Neuron (in vitro differentiated cells): ENCODE measurements around the gene SDK2.
"Not testable (repeated sequence)": the region's sequence is repeated elsewhere in the genome, so short reads cannot be mapped to it uniquely, and the experiment has no call there.

Experiments
- H2AFZ ChIP-seq: one replicate; pipeline ENCODE4 v1.6.1; 2013; ENCODE audit warnings: low read depth, mild to moderate bottlenecking, inconsistent platforms, low read length, moderate library complexity
- H3K27me3 ChIP-seq: one replicate; pipeline ENCODE4 v1.6.1; 2013; ENCODE audit warnings: low read length; ENCODE audit not compliant: insufficient read depth
- H3K36me3 ChIP-seq: one replicate; pipeline ENCODE4 v1.6.1; 2013; ENCODE audit warnings: low read length; ENCODE audit not compliant: insufficient read depth
- H3K4me1 ChIP-seq: one replicate; pipeline ENCODE4 v1.6.1; 2013; ENCODE audit warnings: low read length; ENCODE audit not compliant: insufficient read depth
- H3K4me3 ChIP-seq: 2 replicates; pipeline ENCODE4 v1.5.1; 2013; ENCODE audit warnings: mild to moderate bottlenecking, low read length, moderate library complexity
- H3K9me3 ChIP-seq: one replicate; pipeline ENCODE4 v1.6.1; 2013; ENCODE audit warnings: low read length

SDK2 gene

DNA sequence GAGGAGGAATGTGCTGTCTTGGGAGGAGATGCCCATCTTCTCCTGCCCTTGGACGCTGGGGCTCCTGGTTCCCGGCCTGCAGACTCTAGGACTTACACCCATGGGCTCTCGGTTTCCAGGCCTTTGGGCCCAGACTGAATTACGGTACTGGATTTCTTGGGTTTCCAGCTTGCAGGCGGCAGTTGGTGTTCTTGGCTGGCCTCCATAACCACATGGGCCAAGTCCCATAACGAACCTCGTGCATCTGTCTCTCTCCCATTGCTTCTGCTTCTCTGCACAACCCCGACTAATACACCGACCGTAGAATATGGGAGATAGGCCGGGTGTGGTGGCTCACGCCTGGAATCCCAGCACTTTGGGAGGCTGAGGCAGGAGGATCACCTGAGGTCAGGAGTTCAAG, 162.6 kb downstream of the SDK2 start:
- H3K4me1 ChIP-seq, result peaks cover 17% of the 10 kb centered on the region

DNA sequence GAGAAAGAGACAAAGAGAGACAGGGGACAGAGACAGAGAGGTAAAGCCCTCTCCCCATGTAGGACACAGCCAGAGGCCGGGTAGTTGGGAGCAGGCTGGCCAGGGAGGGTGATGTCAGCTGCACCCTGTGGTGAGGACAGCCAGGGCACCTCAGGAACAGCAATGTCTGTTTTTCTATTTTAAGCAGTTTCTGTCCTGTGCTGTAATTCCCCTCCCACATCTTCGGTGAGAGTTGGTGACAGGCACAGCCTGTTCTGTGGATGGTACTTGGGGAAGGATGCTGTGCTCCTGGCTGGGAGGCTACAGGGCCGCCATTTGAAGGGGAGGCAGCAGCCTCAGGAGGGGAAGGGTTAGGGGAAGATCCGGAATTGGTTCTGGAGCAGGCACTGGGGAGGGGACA, 163.5 kb downstream of the SDK2 start:
- H3K9me3 ChIP-seq, result peaks cover 9% of the 10 kb centered on the region
- H2AFZ ChIP-seq, result no peak overlapping the region
- peaks cover 17% of the 10 kb centered on the region for H3K4me1 ChIP-seq
- H3K4me3 ChIP-seq, result no peak overlapping the region
- no peaks in the 10 kb centered on the region for H3K36me3 ChIP-seq
- no peaks in the 10 kb centered on the region for H3K27me3 ChIP-seq

More for the DNA sequence above, 162.6 kb downstream of the SDK2 start:
- H3K36me3 ChIP-seq, result no peaks in the 10 kb centered on the region
- H3K27me3 ChIP-seq, result no peaks in the 10 kb centered on the region
- H3K4me3 ChIP-seq, result no peak overlapping the region
- H2AFZ ChIP-seq, result no peak overlapping the region
- H3K9me3 ChIP-seq, result peaks cover 9% of the 10 kb centered on the region

DNA sequence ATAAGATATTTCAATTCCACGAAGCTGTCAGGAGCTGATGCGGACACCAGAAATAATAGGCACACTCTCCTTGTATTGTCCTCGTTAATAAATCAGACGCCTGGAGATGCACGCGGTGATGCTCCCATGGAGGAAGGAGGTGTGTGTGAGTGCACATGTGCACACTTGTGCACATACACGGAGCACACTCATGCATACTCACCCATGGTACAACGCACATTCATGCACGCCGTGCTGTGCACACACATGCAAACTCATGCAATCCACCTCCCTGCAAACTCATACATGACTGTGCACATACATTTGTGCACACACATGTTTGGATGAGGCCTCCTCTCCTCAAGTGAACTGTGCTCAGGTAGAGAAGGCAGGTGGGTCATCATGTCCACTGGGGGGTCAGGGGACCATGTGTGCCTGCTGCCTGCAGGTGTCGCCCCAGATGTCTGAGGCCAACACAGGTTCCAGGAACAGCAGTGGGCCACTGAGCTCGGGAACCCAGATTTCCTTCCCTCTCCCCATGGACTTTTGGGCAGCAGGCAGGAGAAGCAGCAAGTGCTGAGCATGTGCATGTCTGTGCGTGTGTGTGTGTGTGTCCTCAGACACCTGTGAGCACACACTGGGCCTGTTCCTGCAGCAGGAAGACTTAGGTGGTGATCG, 165.3 kb downstream of the SDK2 start:
- peaks cover 17% of the 10 kb centered on the region for H3K4me1 ChIP-seq
- H3K9me3 ChIP-seq, result no peaks in the 10 kb centered on the region
- H3K27me3 ChIP-seq, result no peaks in the 10 kb centered on the region
- H2AFZ ChIP-seq, result no peak overlapping the region
- H3K4me3 ChIP-seq, result no peak overlapping the region
- H3K36me3 ChIP-seq, result no peaks in the 10 kb centered on the region

DNA sequence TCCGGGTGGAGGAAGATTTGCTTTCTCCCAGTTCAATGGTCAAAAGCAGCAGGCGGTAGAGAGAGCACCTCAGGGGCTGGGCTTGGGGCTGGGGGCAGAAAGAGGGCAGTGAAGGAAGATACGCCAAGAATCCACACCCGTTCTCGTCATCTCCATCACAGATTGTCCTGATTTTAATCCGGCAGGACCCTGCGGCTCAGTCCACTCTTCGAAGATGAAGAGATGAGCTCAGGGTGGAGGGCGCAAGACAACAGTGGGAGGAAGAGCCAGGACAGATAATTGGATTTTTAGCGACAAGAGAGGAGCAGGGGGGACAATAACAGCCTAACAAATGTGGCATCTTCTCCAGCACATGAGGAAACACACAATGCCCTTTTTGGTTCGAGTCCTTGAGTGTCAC, 165.9 kb downstream of the SDK2 start:
- no peak overlapping the region for H3K4me3 ChIP-seq
- H3K9me3 ChIP-seq, result peaks cover under 1% of the 10 kb centered on the region
- no peak overlapping the region for H2AFZ ChIP-seq
- no peaks in the 10 kb centered on the region for H3K36me3 ChIP-seq
- H3K27me3 ChIP-seq, result no peaks in the 10 kb centered on the region
- peaks cover 17% of the 10 kb centered on the region for H3K4me1 ChIP-seq

DNA sequence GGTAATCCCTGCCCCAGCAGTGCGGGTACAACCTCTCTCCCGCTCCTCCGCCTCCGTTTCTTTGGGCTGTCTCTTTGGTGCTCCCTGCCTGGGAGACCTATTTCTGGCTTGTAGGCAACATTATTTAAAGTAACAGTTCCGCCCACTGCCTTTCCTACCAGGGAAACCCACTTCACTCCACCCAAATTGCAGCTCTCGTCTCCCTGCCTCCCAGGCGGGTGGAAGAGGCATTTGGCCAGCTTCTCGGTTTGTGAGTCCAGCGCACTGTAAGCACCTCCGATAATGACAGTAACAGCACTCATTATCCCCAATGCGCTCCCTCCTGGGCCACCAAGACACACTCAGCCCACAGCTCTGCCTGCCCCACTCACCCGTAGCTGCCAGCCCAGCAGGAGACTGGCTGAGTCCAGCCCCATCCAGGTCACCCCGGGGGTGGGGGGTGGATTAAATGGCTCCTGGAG, 167.3 kb downstream of the SDK2 start:
- no peak overlapping the region for H3K4me3 ChIP-seq
- H3K36me3 ChIP-seq, result no peaks in the 10 kb centered on the region
- H2AFZ ChIP-seq, result no peak overlapping the region
- peaks cover 17% of the 10 kb centered on the region for H3K4me1 ChIP-seq
- no peaks in the 10 kb centered on the region for H3K27me3 ChIP-seq
- peaks cover 3% of the 10 kb centered on the region for H3K9me3 ChIP-seq

DNA sequence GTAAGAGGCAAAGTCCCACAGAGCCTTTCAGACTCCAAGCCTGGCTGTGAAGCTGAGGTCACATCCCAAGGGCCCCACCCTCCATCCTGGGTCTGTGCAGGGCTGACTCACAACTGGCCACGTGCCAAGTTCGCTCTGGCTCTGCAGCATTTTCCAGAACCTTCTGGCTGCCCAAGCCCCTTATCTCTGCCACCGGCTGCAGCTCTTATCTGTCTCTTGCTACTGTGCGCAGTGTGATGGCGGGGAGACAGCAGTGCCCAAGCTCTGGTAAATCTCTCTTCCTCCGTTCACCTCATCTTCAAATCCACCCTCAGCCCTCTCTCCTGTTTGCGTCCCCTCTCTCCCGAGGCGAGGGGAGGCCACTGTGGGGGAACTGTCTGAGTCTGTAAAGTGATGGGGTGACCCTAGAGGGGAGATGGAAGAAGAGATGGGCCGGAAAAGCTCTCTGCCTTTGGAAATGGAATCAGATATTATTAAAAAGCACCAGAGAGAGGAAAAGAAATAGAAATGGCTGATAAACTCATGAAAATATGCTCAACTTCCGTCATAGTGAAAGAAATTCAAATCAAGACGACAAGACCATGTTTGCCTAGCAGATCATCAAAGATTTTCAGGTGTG, 169.8 kb downstream of the SDK2 start:
- no peaks in the 10 kb centered on the region for H3K36me3 ChIP-seq
- H3K4me3 ChIP-seq, result no peak overlapping the region
- peaks cover 17% of the 10 kb centered on the region for H3K4me1 ChIP-seq
- peaks cover 3% of the 10 kb centered on the region for H3K9me3 ChIP-seq
- no peak overlapping the region for H2AFZ ChIP-seq
- no peaks in the 10 kb centered on the region for H3K27me3 ChIP-seq

DNA sequence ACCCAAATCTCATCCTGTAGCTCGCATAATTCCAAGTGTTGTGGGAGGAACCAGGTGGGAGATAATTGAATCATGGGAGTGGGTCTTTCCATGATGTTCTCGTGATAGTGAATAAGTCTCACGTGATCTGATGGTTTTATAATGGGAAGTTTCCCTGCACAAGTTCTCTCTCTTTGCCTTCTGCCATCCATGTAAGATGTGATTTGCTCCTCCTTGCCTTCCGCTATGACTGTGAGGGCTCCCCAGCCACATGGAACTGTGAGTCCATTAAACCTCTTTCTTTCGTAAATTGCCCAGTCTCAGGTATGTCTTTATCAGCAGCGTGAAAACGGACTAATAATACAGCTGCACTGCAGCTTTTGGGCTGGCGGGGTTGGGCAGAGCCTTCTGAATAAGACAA, 171.5 kb downstream of the SDK2 start:
- not testable (repeated sequence) for H2AFZ ChIP-seq, H3K9me3 ChIP-seq, H3K27me3 ChIP-seq, H3K4me1 ChIP-seq, H3K36me3 ChIP-seq, H3K4me3 ChIP-seq

DNA sequence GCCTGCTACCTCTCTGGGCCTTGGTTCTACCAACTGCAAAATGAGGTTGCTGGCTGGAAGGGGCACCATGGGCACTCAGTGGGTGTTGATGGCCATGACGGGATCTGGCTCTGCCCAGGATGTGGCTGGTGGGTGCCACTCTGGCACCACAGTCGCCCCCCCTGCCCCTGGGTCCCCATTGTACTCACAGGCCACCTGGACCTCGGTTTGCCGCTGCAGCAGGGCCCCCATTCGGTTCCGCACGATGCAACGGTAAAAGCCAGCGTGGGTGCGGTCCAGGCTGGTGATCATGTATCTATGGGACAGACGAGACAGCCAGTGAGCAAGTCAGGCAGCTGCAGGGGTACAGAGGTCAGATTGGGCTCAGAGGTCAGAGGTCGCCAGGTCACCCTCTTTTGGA, 172.3 kb downstream of the SDK2 start:
- no peak overlapping the region for H2AFZ ChIP-seq
- H3K4me1 ChIP-seq, result no peaks in the 10 kb centered on the region
- H3K9me3 ChIP-seq, result peaks cover 3% of the 10 kb centered on the region
- H3K27me3 ChIP-seq, result no peaks in the 10 kb centered on the region
- H3K36me3 ChIP-seq, result peaks cover 2% of the 10 kb centered on the region
- H3K4me3 ChIP-seq, result no peak overlapping the region

DNA sequence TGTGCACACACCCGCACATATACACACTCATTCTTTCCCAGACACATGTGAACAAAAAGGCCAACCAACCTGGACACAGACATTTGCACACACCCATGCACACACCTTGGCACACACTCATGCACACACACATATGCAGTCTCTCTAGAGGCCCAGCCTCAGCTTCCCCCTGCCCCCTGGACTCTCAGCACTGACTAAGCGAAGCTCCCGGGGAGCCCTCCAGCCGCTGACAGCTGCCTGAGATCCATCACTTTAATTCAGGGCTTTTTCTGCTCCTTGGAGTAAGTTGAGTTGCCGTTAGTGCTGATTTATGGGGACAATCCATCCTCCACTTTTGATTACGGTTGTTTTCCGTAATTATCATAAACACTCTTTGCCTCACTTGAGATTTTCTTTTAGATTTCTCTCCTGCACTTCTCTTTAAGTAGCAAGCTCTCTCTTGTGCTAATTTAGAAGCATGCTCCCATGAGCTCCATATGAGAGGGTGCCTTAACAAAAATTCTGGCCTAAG, 173.9 kb downstream of the SDK2 start:
- Histone ChIP-seq H3K36me3 (peaks cover 2% of the 10 kb centered on the region), H3K4me3 (no peak overlapping the region), H3K4me1 (no peaks in the 10 kb centered on the region), H3K9me3 (peaks cover 3% of the 10 kb centered on the region), H2AFZ (no peak overlapping the region), H3K27me3 (no peaks in the 10 kb centered on the region)

DNA sequence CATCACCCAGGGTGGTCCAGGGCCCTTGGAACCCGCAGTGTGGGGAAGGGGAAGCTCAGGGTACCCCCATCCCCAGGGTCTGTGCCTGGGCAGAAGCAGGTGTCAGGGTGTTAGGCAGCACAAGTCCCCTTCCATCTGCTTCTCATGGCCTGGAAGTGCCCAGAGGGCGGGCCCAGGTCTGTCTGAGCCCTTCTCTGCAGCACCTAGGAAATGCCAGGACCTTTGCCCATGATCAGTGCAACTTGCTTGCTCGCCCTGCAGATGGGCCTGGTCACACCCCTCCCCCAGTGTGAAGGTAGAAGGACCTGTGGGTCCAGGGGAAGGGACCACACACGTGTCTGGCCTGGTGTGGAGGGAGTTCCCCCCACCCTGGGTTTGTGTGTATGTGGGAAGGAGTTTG, 174.9 kb downstream of the SDK2 start:
- Histone ChIP-seq H3K4me3 (no peak overlapping the region), H3K27me3 (no peaks in the 10 kb centered on the region)

DNA sequence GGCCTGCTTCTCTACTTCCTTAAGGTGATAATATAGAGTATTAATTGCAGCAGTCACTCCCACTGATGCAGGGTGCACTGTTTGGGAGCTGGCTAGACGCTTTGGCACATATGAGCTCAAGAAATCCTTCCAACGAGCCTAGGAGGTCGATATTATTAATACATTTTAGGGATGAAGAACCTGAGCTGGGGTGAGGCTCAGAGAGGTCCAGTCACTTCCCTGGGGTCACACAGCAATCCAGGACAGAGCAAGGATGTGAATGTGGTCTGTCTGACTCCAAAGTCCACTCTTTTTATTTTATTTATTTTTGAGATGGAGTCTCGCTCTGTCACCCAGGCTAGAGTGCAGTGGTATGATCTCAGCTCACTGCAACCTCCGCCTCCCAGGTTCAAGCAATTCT, 176.0 kb downstream of the SDK2 start:
- Histone ChIP-seq H2AFZ (no peak overlapping the region), H3K27me3 (no peaks in the 10 kb centered on the region), H3K4me1 (no peaks in the 10 kb centered on the region), H3K4me3 (no peak overlapping the region), H3K36me3 (peaks cover 2% of the 10 kb centered on the region), H3K9me3 (peaks cover 2% of the 10 kb centered on the region)

More for the DNA sequence above, 174.9 kb downstream of the SDK2 start:
- no peak overlapping the region for H2AFZ ChIP-seq
- peaks cover 3% of the 10 kb centered on the region for H3K9me3 ChIP-seq
- H3K36me3 ChIP-seq, result peaks cover 2% of the 10 kb centered on the region
- H3K4me1 ChIP-seq, result no peaks in the 10 kb centered on the region

DNA sequence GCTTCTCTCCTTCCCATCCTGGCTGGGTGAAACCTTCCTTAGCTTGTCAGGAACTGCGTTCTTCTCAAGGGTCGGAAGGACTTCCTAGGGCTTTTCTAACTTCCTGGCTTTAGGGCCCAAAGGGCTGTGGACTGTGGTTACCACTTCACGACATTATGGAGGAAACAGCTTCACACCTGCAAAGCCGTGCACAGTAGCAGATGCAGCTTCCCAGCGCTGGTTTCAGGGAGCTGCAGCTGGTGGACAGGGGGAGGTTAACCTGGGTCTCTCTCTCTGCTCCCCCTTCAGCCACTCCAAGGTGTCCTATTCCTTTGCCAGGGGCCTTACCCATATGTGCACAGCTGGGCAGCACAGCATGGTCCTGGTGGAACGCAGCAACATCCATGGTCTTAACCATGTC, 176.6 kb downstream of the SDK2 start:
- no peaks in the 10 kb centered on the region for H3K27me3 ChIP-seq
- peaks cover 2% of the 10 kb centered on the region for H3K36me3 ChIP-seq
- no peaks in the 10 kb centered on the region for H3K4me1 ChIP-seq
- H2AFZ ChIP-seq, result no peak overlapping the region
- H3K9me3 ChIP-seq, result no peaks in the 10 kb centered on the region
- H3K4me3 ChIP-seq, result no peak overlapping the region

DNA sequence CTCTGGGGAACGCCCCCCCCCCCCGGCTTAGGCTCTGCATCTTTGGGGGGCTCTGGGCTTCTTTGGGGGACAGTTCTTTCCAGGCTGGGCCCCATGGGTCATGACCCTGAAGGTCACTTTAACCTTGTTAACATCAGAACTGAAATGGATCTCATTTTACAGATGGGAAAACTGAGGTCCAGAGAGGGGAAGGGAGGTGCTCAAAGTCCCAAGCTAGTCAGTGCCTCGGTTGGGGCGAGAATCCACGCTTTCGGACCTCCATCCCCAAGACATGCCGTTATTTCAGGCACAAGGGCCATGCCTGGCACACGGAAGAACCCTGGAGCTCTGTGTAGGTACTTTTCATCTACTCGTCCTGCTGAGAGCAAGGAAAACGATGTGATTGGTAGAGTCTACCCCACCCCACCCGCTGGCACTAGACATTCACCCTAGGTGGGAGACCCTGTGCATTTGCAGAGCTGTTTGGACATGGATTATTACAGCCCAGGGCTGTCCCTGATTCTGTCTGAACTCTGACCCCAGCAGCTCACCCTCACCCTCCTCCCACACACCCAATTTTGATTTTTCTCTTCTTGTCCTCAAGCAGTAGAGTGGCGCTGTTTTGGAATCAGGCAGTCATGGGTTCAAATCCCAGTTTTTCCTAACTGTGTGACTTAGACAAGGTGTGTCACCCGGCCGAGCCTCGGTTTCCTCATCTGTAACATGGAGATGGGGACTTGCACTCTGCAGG, 177.4 kb downstream of the SDK2 start:
- no peaks in the 10 kb centered on the region for H3K27me3 ChIP-seq
- peaks cover 2% of the 10 kb centered on the region for H3K36me3 ChIP-seq
- no peaks in the 10 kb centered on the region for H3K9me3 ChIP-seq
- H2AFZ ChIP-seq, result no peak overlapping the region
- H3K4me1 ChIP-seq, result no peaks in the 10 kb centered on the region
- no peak overlapping the region for H3K4me3 ChIP-seq
